ENCODE results near the gene ST6GAL1. TPM values are rescaled to one million over a fixed set of nuclear protein-coding genes. Genes with fewer than 3 reads are reported as not detected.

ST6GAL1 gene
- total and polyA plus RNA-seq, 2 of the 8 experiments (the other 6 are each of a cell fraction or from before 2014, with no cell fraction given): 62.8 to 80.9 TPM

- Histone ChIP-seq H4K91ac (replicated peaks; ENCODE audit: insufficient read length, low read length) (no peak overlapping the region), H3K23ac (ENCODE audit: insufficient read length) (no peak overlapping the region), H3K4me1 (replicated peaks in 1 of 4; ENCODE audit: control insufficient read depth in 3 of 4, insufficient read depth in 4 of 4, low read length in 3 of 4) (peaks cover 0 to 10% (median 3%) of the 10 kb centered on the region in 4 experiments; a peak in 4 of 7 replicates), H3K4me3 (ENCODE audit: extremely low read depth in 1 of 4, insufficient read depth in 2 of 4, low read depth in 3 of 4, low read length in 4 of 4) (no peak overlapping the region), H2BK12ac (ENCODE audit: low read depth, low read length) (no peak overlapping the region), H3K79me2 (ENCODE audit: control insufficient read depth in 1 of 2, insufficient read depth in 2 of 2, low read length in 2 of 2) (peaks cover 0 to 42% of the 10 kb centered on the region in 2 experiments; a peak in 3 of 4 replicates), H3K18ac (ENCODE audit: extremely low read depth, low read length) (no peak overlapping the region), H4K5ac (ENCODE audit: insufficient read length, low read depth, low read length) (no peak overlapping the region), H3K36me3 (ENCODE audit: control insufficient read depth in 2 of 4, insufficient read depth in 4 of 4, low read length in 3 of 4) (peaks cover 0 to 21% (median 0%) of the 10 kb centered on the region in 4 experiments; a peak in 4 of 8 replicates), H3K27me3 (replicated peaks in 1 of 4; ENCODE audit: control insufficient read depth in 3 of 4, extremely low read depth in 1 of 4, insufficient read depth in 3 of 4, low read length in 3 of 4) (no peaks in the 10 kb centered on the region), H3K27ac (ENCODE audit: low read depth, low read length) (no peak overlapping the region), H3K4ac (replicated peaks; ENCODE audit: insufficient read length, low read depth, low read length) (no peak overlapping the region), H4K20me1 (replicated peaks in 1 of 2; ENCODE audit: control insufficient read depth in 1 of 2, insufficient read depth in 2 of 2, low read length in 2 of 2) (peaks cover 0 to 2% of the 10 kb centered on the region in 2 experiments), H3K23me2 (ENCODE audit: low read depth, low read length) (peaks cover 2% of the 10 kb centered on the region; the same call in 1 of the 2 replicates), H3K79me1 (ENCODE audit: low read depth, low read length) (peaks cover 5% of the 10 kb centered on the region), H3K56ac (replicated peaks; ENCODE audit: insufficient read length, low read depth, low read length) (no peak overlapping the region), H3K9me3 (ENCODE audit: insufficient read depth in 2 of 2, low read depth in 1 of 2, low read length in 1 of 2) (no peaks in the 10 kb centered on the region), H2BK15ac (ENCODE audit: low read length) (peak overlapping the region; percentile 33; the same call in 1 of the 2 replicates), H3K14ac (ENCODE audit: insufficient read length) (no peak overlapping the region), H3K9ac (replicated peaks in 1 of 4; ENCODE audit: extremely low read depth in 1 of 4, low read depth in 3 of 4, low read length in 3 of 4) (no peak overlapping the region), H2AK5ac (ENCODE audit: low read depth, low read length) (no peak overlapping the region), H2AFZ (ENCODE audit: low read length) (no peak overlapping the region), H3K4me2 (ENCODE audit: insufficient read depth in 1 of 2, low read depth in 2 of 2, low read length in 2 of 2) (no peak overlapping the region), H4K8ac (ENCODE audit: extremely low read depth, insufficient read depth, low read length) (no peak overlapping the region), H2BK120ac (replicated peaks; ENCODE audit: low read depth, low read length) (no peak overlapping the region), H2BK5ac (ENCODE audit: low read depth, low read length) (no peak overlapping the region), H2BK20ac (ENCODE audit: low read length) (no peak overlapping the region)
- DNase-seq (ENCODE audit: low read depth in 1 of 2, low spot score in 2 of 2): no peak
- WGBS, 2 experiments (ENCODE audit: extremely low coverage in 1 of 2, insufficient coverage in 1 of 2, insufficient read length in 1 of 2, insufficient replicate concordance in 2 of 2, low coverage in 1 of 2, low lambda C conversion rate in 2 of 2, missing lambda C conversion rate in 1 of 2): 92% methylated on average over 4 of the region's 4 CpGs; no CpG with 5 or more reads in 1 of the 2 experiments
- CTCF ChIA-PET (ENCODE audit: partially characterized antibody): no interaction called here
- no peak for FAIRE-seq
- POLR2A ChIA-PET (ENCODE audit: partially characterized antibody): no interaction called here
- no peak for TF ChIP-seq HDAC2 (IDR thresholded peaks at IDR 0.05; ENCODE audit: borderline replicate concordance in 1 of 2, low read depth in 2 of 2, low read length in 2 of 2)
- TF ChIP-seq HDAC6 (IDR thresholded peaks at IDR 0.05; ENCODE audit: low read depth, low read length): no peak
- TF ChIP-seq ATF3 (IDR thresholded peaks at IDR 0.05; ENCODE audit: insufficient read depth, low read depth, low read length): no peak
Measured at GRCh38 chr3:187002915-187003314, 72.6 kb downstream of the ST6GAL1 start.

Measured in H1 (cell line).